Astrocyte of the spinal cord (primary cell): ENCODE results near the gene CD82.
A peak's percentile ranks its signal among the peaks of the same experiment; 100 is the strongest.

Experiments
- DNase-seq: peaks from one replicate; pipeline ENCODE4 v3.0.0; 2011; ENCODE audit warnings: low read depth, low spot score
- H3K4me3 ChIP-seq: 2 replicates; pipeline ENCODE4 v1.5.1; 2011; ENCODE audit warnings: low read depth, mild to moderate bottlenecking, low read length, moderate library complexity
- CTCF ChIP-seq: IDR thresholded peaks from 2 replicates; pipeline ENCODE4 v1.5.1; 2012; ENCODE audit warnings: low read depth, mild to moderate bottlenecking, low read length, inconsistent platforms
- in situ Hi-C: cut with HindIII; loops from 2 replicates; pipeline ENCODE4 v1.10.0; 2017; ENCODE audit warnings: low sequenced_read_pairs

The CD82 gene

GRCh38 chr11:44575288-44575672, 9.8 kb downstream of the CD82 start:
- no peak overlapping the region for H3K4me3 ChIP-seq
- DNase-seq = peak; percentile 54
- in situ Hi-C loops = no loop called here
- no peak for TF ChIP-seq CTCF

GRCh38 chr11:44575962-44576361, 10.5 kb downstream of the CD82 start:
- TF ChIP-seq CTCF = no peak
- no peak for DNase-seq
- no peak overlapping the region for H3K4me3 ChIP-seq
- in situ Hi-C loops = no loop called here

GRCh38 chr11:44576656-44577055, 11.2 kb downstream of the CD82 start:
- in situ Hi-C loops = no loop called here
- TF ChIP-seq CTCF = no peak
- no peak for DNase-seq
- H3K4me3 ChIP-seq = no peak overlapping the region

GRCh38 chr11:44577231-44577830, 11.9 kb downstream of the CD82 start:
- no peak overlapping the region for H3K4me3 ChIP-seq
- in situ Hi-C loops = no loop called here
- TF ChIP-seq CTCF = no peak

GRCh38 chr11:44578279-44578678, 12.8 kb downstream of the CD82 start:
- in situ Hi-C loops = no loop called here
- no peak for DNase-seq
- TF ChIP-seq CTCF = no peak
- no peak overlapping the region for H3K4me3 ChIP-seq

More at GRCh38 chr11:44577231-44577830, 11.9 kb downstream of the CD82 start:
- no peak for DNase-seq

- H3K4me3 ChIP-seq = no peak overlapping the region
- no peak for DNase-seq
- no peak for TF ChIP-seq CTCF
- in situ Hi-C loops = no loop called here
Observed at GRCh38 chr11:44579302-44579761, 13.9 kb downstream of the CD82 start.

- DNase-seq = no peak
- no peak for TF ChIP-seq CTCF
- H3K4me3 ChIP-seq = no peak overlapping the region
- in situ Hi-C loops = no loop called here
Observed at GRCh38 chr11:44580701-44581100, 15.2 kb downstream of the CD82 start.
